ENCODE results near the gene PBX1.

PBX1 gene

GRCh38 chr1:164794356-164794755 lies 235.4 kb downstream of the PBX1 start:
- Histone ChIP-seq H3K36me3 (replicated peaks; ENCODE audit: low read depth, low read length) (no peaks in the 10 kb centered on the region), H3K4me2 (ENCODE audit: low read length) (no peak overlapping the region), H3K9me3 (ENCODE audit: insufficient read depth, low read length) (no peaks in the 10 kb centered on the region), H3K27me3 (ENCODE audit: low read depth, low read length) (peaks cover 38% of the 10 kb centered on the region), H2AFZ (ENCODE audit: low read depth, low read length) (no peak overlapping the region), H3K79me2 (ENCODE audit: low read length) (no peaks in the 10 kb centered on the region), H3K27ac (ENCODE audit: low read length) (no peak overlapping the region), H3K4me3 (ENCODE audit: low read length) (no peak overlapping the region), H3K9ac (ENCODE audit: low read length) (no peak overlapping the region), H4K20me1 (ENCODE audit: insufficient read depth, low read length) (no peaks in the 10 kb centered on the region), H3K4me1 (ENCODE audit: low read length) (no peaks in the 10 kb centered on the region)
- TF ChIP-seq EZH2phosphoT487 (IDR thresholded peaks at IDR 0.05; ENCODE audit: low read depth), result no peak
- TF ChIP-seq, protein P1, sequence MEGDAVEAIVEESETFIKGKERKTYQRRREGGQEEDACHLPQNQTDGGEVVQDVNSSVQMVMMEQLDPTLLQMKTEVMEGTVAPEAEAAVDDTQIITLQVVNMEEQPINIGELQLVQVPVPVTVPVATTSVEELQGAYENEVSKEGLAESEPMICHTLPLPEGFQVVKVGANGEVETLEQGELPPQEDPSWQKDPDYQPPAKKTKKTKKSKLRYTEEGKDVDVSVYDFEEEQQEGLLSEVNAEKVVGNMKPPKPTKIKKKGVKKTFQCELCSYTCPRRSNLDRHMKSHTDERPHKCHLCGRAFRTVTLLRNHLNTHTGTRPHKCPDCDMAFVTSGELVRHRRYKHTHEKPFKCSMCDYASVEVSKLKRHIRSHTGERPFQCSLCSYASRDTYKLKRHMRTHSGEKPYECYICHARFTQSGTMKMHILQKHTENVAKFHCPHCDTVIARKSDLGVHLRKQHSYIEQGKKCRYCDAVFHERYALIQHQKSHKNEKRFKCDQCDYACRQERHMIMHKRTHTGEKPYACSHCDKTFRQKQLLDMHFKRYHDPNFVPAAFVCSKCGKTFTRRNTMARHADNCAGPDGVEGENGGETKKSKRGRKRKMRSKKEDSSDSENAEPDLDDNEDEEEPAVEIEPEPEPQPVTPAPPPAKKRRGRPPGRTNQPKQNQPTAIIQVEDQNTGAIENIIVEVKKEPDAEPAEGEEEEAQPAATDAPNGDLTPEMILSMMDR (IDR thresholded peaks at IDR 0.05; ENCODE audit: low read depth, low read length), result no peak

- H3K27me3 ChIP-seq (ENCODE audit: low read depth, low read length), result peaks cover 19% of the 10 kb centered on the region
- H3K27ac ChIP-seq (ENCODE audit: low read length), result no peak overlapping the region
- no peaks in the 10 kb centered on the region for H3K9me3 ChIP-seq (ENCODE audit: insufficient read depth, low read length)
- H3K4me3 ChIP-seq (ENCODE audit: low read length), result no peak overlapping the region
- H3K4me1 ChIP-seq (ENCODE audit: low read length), result no peaks in the 10 kb centered on the region
- H3K79me2 ChIP-seq (ENCODE audit: low read length), result no peaks in the 10 kb centered on the region
- no peaks in the 10 kb centered on the region for H3K36me3 ChIP-seq (replicated peaks; ENCODE audit: low read depth, low read length)
- TF ChIP-seq, protein P1 (IDR thresholded peaks at IDR 0.05; ENCODE audit: low read depth, low read length), result no peak
- TF ChIP-seq EZH2phosphoT487 (IDR thresholded peaks at IDR 0.05; ENCODE audit: low read depth), result no peak
- no peak overlapping the region for H3K9ac ChIP-seq (ENCODE audit: low read length)
- no peaks in the 10 kb centered on the region for H4K20me1 ChIP-seq (ENCODE audit: insufficient read depth, low read length)
- no peak overlapping the region for H3K4me2 ChIP-seq (ENCODE audit: low read length)
- H2AFZ ChIP-seq (ENCODE audit: low read depth, low read length), result no peak overlapping the region
Measured at GRCh38 chr1:164796916-164797315, 237.9 kb downstream of the PBX1 start.

GRCh38 chr1:164801246-164801731 lies 242.3 kb downstream of the PBX1 start:
- Histone ChIP-seq H3K27ac (ENCODE audit: low read length) (no peak overlapping the region), H3K4me2 (ENCODE audit: low read length) (no peak overlapping the region), H3K9ac (ENCODE audit: low read length) (no peak overlapping the region), H3K79me2 (ENCODE audit: low read length) (no peaks in the 10 kb centered on the region), H3K27me3 (ENCODE audit: low read depth, low read length) (peaks cover 9% of the 10 kb centered on the region; the same call in 1 of the 2 replicates), H3K4me3 (ENCODE audit: low read length) (no peak overlapping the region), H3K9me3 (ENCODE audit: insufficient read depth, low read length) (no peaks in the 10 kb centered on the region), H3K4me1 (ENCODE audit: low read length) (no peaks in the 10 kb centered on the region), H2AFZ (ENCODE audit: low read depth, low read length) (no peak overlapping the region), H3K36me3 (replicated peaks; ENCODE audit: low read depth, low read length) (no peaks in the 10 kb centered on the region), H4K20me1 (ENCODE audit: insufficient read depth, low read length) (no peaks in the 10 kb centered on the region)
- no peak for TF ChIP-seq EZH2phosphoT487 (IDR thresholded peaks at IDR 0.05; ENCODE audit: low read depth)
- TF ChIP-seq, protein P1 (IDR thresholded peaks at IDR 0.05; ENCODE audit: low read depth, low read length), result no peak

GRCh38 chr1:164801791-164802502 lies 243.0 kb downstream of the PBX1 start:
- H3K27me3 ChIP-seq (ENCODE audit: low read depth, low read length), result peaks cover 5% of the 10 kb centered on the region; the same call in 1 of the 2 replicates
- H4K20me1 ChIP-seq (ENCODE audit: insufficient read depth, low read length), result no peaks in the 10 kb centered on the region
- no peak overlapping the region for H3K4me3 ChIP-seq (ENCODE audit: low read length)
- H3K9ac ChIP-seq (ENCODE audit: low read length), result no peak overlapping the region
- no peaks in the 10 kb centered on the region for H3K79me2 ChIP-seq (ENCODE audit: low read length)
- H3K9me3 ChIP-seq (ENCODE audit: insufficient read depth, low read length), result no peaks in the 10 kb centered on the region
- H3K4me1 ChIP-seq (ENCODE audit: low read length), result no peaks in the 10 kb centered on the region
- TF ChIP-seq, protein P1 (IDR thresholded peaks at IDR 0.05; ENCODE audit: low read depth, low read length), result no peak
- no peak for TF ChIP-seq EZH2phosphoT487 (IDR thresholded peaks at IDR 0.05; ENCODE audit: low read depth)
- no peak overlapping the region for H2AFZ ChIP-seq (ENCODE audit: low read depth, low read length)
- no peak overlapping the region for H3K27ac ChIP-seq (ENCODE audit: low read length)
- H3K36me3 ChIP-seq (replicated peaks; ENCODE audit: low read depth, low read length), result no peaks in the 10 kb centered on the region
- no peak overlapping the region for H3K4me2 ChIP-seq (ENCODE audit: low read length)

All from OCI-LY3 (cell line).